Measurements from ENCODE around the gene ACER1.
"Not testable (repeated sequence)": the region's sequence is repeated elsewhere in the genome, so short reads cannot be mapped to it uniquely, and the experiment has no call there.

DNA sequence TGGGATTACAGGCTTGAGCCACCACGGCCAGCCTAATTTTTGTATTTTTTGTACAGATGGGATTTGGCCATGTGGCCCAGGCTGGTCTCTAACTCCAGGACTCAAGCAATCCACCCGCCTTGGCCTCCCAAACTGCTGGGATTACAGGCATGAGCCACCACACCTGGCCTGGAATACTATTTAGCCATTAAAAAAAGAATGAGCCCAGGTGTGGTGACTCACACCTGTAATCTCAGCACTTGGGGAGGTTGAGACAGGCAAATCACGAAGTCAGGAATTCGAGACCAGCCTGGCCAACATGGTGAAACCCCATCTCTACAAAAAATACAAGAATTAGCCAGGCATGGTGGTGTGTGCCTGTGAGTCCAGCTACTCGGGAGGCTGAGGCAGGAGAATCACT lies 17.8 kb downstream of the ACER1 start:
- TF ChIP-seq, protein P1, sequence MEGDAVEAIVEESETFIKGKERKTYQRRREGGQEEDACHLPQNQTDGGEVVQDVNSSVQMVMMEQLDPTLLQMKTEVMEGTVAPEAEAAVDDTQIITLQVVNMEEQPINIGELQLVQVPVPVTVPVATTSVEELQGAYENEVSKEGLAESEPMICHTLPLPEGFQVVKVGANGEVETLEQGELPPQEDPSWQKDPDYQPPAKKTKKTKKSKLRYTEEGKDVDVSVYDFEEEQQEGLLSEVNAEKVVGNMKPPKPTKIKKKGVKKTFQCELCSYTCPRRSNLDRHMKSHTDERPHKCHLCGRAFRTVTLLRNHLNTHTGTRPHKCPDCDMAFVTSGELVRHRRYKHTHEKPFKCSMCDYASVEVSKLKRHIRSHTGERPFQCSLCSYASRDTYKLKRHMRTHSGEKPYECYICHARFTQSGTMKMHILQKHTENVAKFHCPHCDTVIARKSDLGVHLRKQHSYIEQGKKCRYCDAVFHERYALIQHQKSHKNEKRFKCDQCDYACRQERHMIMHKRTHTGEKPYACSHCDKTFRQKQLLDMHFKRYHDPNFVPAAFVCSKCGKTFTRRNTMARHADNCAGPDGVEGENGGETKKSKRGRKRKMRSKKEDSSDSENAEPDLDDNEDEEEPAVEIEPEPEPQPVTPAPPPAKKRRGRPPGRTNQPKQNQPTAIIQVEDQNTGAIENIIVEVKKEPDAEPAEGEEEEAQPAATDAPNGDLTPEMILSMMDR (optimal IDR thresholded peaks at IDR 0.05 in 1 of 3, IDR thresholded peaks at IDR 0.05 in 1 of 3, conservative IDR thresholded peaks at IDR 0.05 in 1 of 3; ENCODE audit: extremely low read depth in 1 of 3, insufficient read depth in 2 of 3, low read length in 3 of 3): not testable (repeated sequence)
- TF ChIP-seq EZH2 (IDR thresholded peaks at IDR 0.05; ENCODE audit: low read length): not testable (repeated sequence)

Data from keratinocyte (primary cell).